Activated naive CD4-positive, alpha-beta T cell treated with anti-CD3 and anti-CD28 coated beads, Interleukin-2, amount 50 U/mL, for 72 hours (primary cell): ENCODE results near the gene CALHM2. TPM values are rescaled to one million over a fixed set of nuclear protein-coding genes. Genes with fewer than 3 reads are reported as not detected.

Experiments
- ATAC-seq, 2 donors: fragments of 150-1000 bp; cut with Tn5 transposase; 2 replicates each; pipeline ENCODE4 v1.10.0; 2021; ENCODE audit warnings: mild to moderate bottlenecking in 2 of 2, moderate library complexity in 2 of 2
- DNase-seq, 2 donors: peaks; one replicate each; pipeline ENCODE4 v3.0.0; 2021 to 2022; ENCODE audit warnings: low spot score in 2 of 2
- H3K27ac Mint-ChIP-seq, 2 donors: one replicate each; pipeline ENCODE4 v1.8.0; 2022; ENCODE audit warnings: mild to moderate bottlenecking in 2 of 2, mixed read lengths in 2 of 2
- H3K36me3 Mint-ChIP-seq, 2 donors: one replicate each; pipeline ENCODE4 v1.8.0; 2022; ENCODE audit warnings: mixed read lengths in 2 of 2
- H3K9me3 Mint-ChIP-seq, 2 donors: one replicate each; pipeline ENCODE4 v1.8.0; 2022; ENCODE audit warnings: mixed read lengths in 2 of 2
- total RNA-seq, 2 donors: library from RNA; stranded (reverse); gene quantifications; one replicate each; pipeline ENCODE4 v1.2.3, GENCODE V29; 2022

The CALHM2 gene
- total RNA-seq, 2 donors from 2014 or later = 9.1 to 13.5 TPM

GRCh38 chr10:103481974-103482531, 29.9 kb upstream of the CALHM2 start:
- peak; percentile 82 to 85 for ATAC-seq
- no peaks in the 10 kb centered on the region for H3K9me3 Mint-ChIP-seq
- no peak for DNase-seq
- H3K27ac Mint-ChIP-seq = no peak overlapping the region
- no peaks in the 10 kb centered on the region for H3K36me3 Mint-ChIP-seq

- H3K9me3 Mint-ChIP-seq = no peaks in the 10 kb centered on the region
- no peak for DNase-seq
- H3K36me3 Mint-ChIP-seq = no peaks in the 10 kb centered on the region
- peak overlapping the region in 1 of 2 donors; percentile 65 for H3K27ac Mint-ChIP-seq
- no peak for ATAC-seq
Measured at GRCh38 chr10:103480521-103480920, 28.4 kb upstream of the CALHM2 start.

GRCh38 chr10:103479135-103479534, 27.0 kb upstream of the CALHM2 start, which contains the start of gene CALHM3:
TSS of gene CALHM3 (minus strand) at chr10:103479240. CDS start at chr10:103479032, 208 bp downstream.
- Mint-ChIP-seq H3K36me3 (no peaks in the 10 kb centered on the region), H3K27ac (peak within 1 kb of the TSS; percentile 65 to 70), H3K9me3 (no peaks in the 10 kb centered on the region)
- ATAC-seq (no peak), DNase-seq (no peak)

- ATAC-seq = no peak
- H3K9me3 Mint-ChIP-seq = no peaks in the 10 kb centered on the region
- H3K27ac Mint-ChIP-seq = peak overlapping the region in 1 of 2 donors; percentile 61
- no peaks in the 10 kb centered on the region for H3K36me3 Mint-ChIP-seq
- no peak for DNase-seq
Measured at GRCh38 chr10:103478671-103479070, 26.5 kb upstream of the CALHM2 start.

- DNase-seq (no peak), ATAC-seq (peak; percentile 33 to 56)
Measured at GRCh38 chr10:103476046-103476768, 24.0 kb upstream of the CALHM2 start.

GRCh38 chr10:103475437-103475836, 23.3 kb upstream of the CALHM2 start:
- DNase-seq (no peak), ATAC-seq (no peak)
- no peak overlapping the region for H3K27ac Mint-ChIP-seq
- H3K36me3 Mint-ChIP-seq = no peaks in the 10 kb centered on the region
- no peaks in the 10 kb centered on the region for H3K9me3 Mint-ChIP-seq

More at GRCh38 chr10:103476046-103476768, 24.0 kb upstream of the CALHM2 start:
- H3K9me3 Mint-ChIP-seq = no peaks in the 10 kb centered on the region
- no peak overlapping the region for H3K27ac Mint-ChIP-seq
- no peaks in the 10 kb centered on the region for H3K36me3 Mint-ChIP-seq

- ATAC-seq = no peak
- Mint-ChIP-seq H3K27ac (no peak overlapping the region), H3K36me3 (no peaks in the 10 kb centered on the region), H3K9me3 (peaks cover 0 to 5% of the 10 kb centered on the region in 2 donors)
- no peak for DNase-seq
Measured at GRCh38 chr10:103474077-103474476, 21.9 kb upstream of the CALHM2 start.

- H3K36me3 Mint-ChIP-seq = no peaks in the 10 kb centered on the region
- H3K9me3 Mint-ChIP-seq = peaks cover 0 to 5% of the 10 kb centered on the region in 2 donors
- H3K27ac Mint-ChIP-seq = no peak overlapping the region
- no peak for ATAC-seq
- no peak for DNase-seq
Measured at GRCh38 chr10:103473261-103473671, 21.1 kb upstream of the CALHM2 start.

- H3K9me3 Mint-ChIP-seq = peaks cover 0 to 5% of the 10 kb centered on the region in 2 donors
- ATAC-seq (no peak), DNase-seq (no peak)
- no peaks in the 10 kb centered on the region for H3K36me3 Mint-ChIP-seq
- H3K27ac Mint-ChIP-seq = peak overlapping the region; percentile 20 to 53
Measured at GRCh38 chr10:103472005-103472404, 19.8 kb upstream of the CALHM2 start.

- Mint-ChIP-seq H3K27ac (peak overlapping the region; percentile 1 to 40), H3K36me3 (no peaks in the 10 kb centered on the region), H3K9me3 (peaks cover 0 to 5% of the 10 kb centered on the region in 2 donors)
- ATAC-seq (peak; percentile 85 to 91), DNase-seq (peak; percentile 45 to 69)
Measured at GRCh38 chr10:103470761-103471653, 18.8 kb upstream of the CALHM2 start.

GRCh38 chr10:103469201-103469600, 17.0 kb upstream of the CALHM2 start:
- ATAC-seq = no peak
- H3K27ac Mint-ChIP-seq = no peak overlapping the region

GRCh38 chr10:103467406-103467805, 15.2 kb upstream of the CALHM2 start:
- no peak for ATAC-seq
- no peak for DNase-seq
- Mint-ChIP-seq H3K36me3 (no peaks in the 10 kb centered on the region), H3K27ac (no peak overlapping the region), H3K9me3 (peaks cover 0 to 5% of the 10 kb centered on the region in 2 donors)

More at GRCh38 chr10:103469201-103469600, 17.0 kb upstream of the CALHM2 start:
- Mint-ChIP-seq H3K36me3 (no peaks in the 10 kb centered on the region), H3K9me3 (peaks cover 0 to 5% of the 10 kb centered on the region in 2 donors)
- no peak for DNase-seq

- Mint-ChIP-seq H3K36me3 (no peaks in the 10 kb centered on the region), H3K9me3 (peaks cover 0 to 5% of the 10 kb centered on the region in 2 donors), H3K27ac (peak overlapping the region in 1 of 2 donors; percentile 25)
- ATAC-seq = no peak
- no peak for DNase-seq
Measured at GRCh38 chr10:103466734-103467133, 14.6 kb upstream of the CALHM2 start.

- ATAC-seq = no peak
- Mint-ChIP-seq H3K9me3 (peaks cover 0 to 5% of the 10 kb centered on the region in 2 donors), H3K36me3 (no peaks in the 10 kb centered on the region), H3K27ac (no peak overlapping the region)
- no peak for DNase-seq
Measured at GRCh38 chr10:103465411-103466179, 13.4 kb upstream of the CALHM2 start.

- ATAC-seq (no peak), DNase-seq (no peak)
- peak overlapping the region in 1 of 2 donors; percentile 48 for H3K27ac Mint-ChIP-seq
- no peaks in the 10 kb centered on the region for H3K36me3 Mint-ChIP-seq
- H3K9me3 Mint-ChIP-seq = no peaks in the 10 kb centered on the region
Measured at GRCh38 chr10:103463499-103463898, 11.3 kb upstream of the CALHM2 start.

GRCh38 chr10:103459615-103460014, 7.4 kb upstream of the CALHM2 start:
- H3K36me3 Mint-ChIP-seq = no peaks in the 10 kb centered on the region
- no peak for ATAC-seq
- H3K9me3 Mint-ChIP-seq = no peaks in the 10 kb centered on the region
- H3K27ac Mint-ChIP-seq = no peak overlapping the region
- DNase-seq = no peak
